ENCODE measurements around the gene CEP20. TPM values are rescaled to one million over a fixed set of nuclear protein-coding genes. Genes with fewer than 3 reads are reported as not detected.
"Not testable (repeated sequence)": the region's sequence is repeated elsewhere in the genome, so short reads cannot be mapped to it uniquely, and the experiment has no call there.

Gene CEP20
- total RNA-seq, 4 donors from 2014 or later, result 9.4 to 21.7 (median 20.8) TPM

DNA sequence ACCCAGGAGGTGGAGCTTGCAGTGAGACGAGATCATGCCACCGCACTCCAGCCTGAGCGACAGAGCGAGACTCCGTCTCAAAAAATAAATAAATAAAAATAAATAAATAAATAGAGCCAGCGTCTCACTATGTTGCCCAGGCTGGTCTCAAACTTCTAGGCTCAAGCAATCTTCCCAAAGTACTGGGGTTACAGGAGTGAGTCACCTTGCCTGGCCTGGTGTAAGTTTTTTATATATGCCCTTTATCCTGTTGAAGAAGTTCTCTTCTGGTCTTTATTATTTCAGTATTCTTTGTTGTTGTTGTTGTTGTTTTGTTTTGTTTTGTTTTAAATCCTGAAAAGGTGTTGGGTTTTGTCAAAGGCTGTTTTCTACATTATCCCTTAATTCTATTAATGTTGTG, 30.9 kb upstream of the CEP20 start:
- in situ Hi-C loops (cut with MboI; ENCODE audit: low pct_ligation_motif_present in 1 of 4, low pct_unique_long_range_greater_than_20kb in 1 of 4, low sequenced_read_pairs in 3 of 4), result no loop called here
- TF ChIP-seq EP300 (IDR thresholded peaks at IDR 0.05; ENCODE audit: low read depth), result no peak
- TF ChIP-seq, protein P1, sequence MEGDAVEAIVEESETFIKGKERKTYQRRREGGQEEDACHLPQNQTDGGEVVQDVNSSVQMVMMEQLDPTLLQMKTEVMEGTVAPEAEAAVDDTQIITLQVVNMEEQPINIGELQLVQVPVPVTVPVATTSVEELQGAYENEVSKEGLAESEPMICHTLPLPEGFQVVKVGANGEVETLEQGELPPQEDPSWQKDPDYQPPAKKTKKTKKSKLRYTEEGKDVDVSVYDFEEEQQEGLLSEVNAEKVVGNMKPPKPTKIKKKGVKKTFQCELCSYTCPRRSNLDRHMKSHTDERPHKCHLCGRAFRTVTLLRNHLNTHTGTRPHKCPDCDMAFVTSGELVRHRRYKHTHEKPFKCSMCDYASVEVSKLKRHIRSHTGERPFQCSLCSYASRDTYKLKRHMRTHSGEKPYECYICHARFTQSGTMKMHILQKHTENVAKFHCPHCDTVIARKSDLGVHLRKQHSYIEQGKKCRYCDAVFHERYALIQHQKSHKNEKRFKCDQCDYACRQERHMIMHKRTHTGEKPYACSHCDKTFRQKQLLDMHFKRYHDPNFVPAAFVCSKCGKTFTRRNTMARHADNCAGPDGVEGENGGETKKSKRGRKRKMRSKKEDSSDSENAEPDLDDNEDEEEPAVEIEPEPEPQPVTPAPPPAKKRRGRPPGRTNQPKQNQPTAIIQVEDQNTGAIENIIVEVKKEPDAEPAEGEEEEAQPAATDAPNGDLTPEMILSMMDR (IDR thresholded peaks at IDR 0.05), result no peak
- no peak for TF ChIP-seq POLR2AphosphoS5 (IDR thresholded peaks at IDR 0.05)
- no peak for TF ChIP-seq POLR2A (IDR thresholded peaks at IDR 0.05)
- DNase-seq, result no peak

GRCh38 chr16:15918314-15918713, 29.9 kb upstream of the CEP20 start:
- DNase-seq, result not testable (repeated sequence)

More for the DNA sequence above, 30.9 kb upstream of the CEP20 start:
- WGBS, 2 donors (ENCODE audit: low coverage in 1 of 2), result 92 to 95% methylated on average over 5 to 6 of the region's 6 CpGs
- intact Hi-C loops (cut with DNase I; ENCODE audit: low total_unique reads), result no loop called here
- no peaks in the 10 kb centered on the region for H3K4me1 ChIP-seq
- no peak overlapping the region for H3K27ac ChIP-seq
- no peak overlapping the region for H3K4me3 ChIP-seq
- H3K36me3 ChIP-seq, result no peaks in the 10 kb centered on the region
- H3K27me3 ChIP-seq, result no peaks in the 10 kb centered on the region
- H3K9me3 ChIP-seq, result no peaks in the 10 kb centered on the region

GRCh38 chr16:15916323-15916722, 27.9 kb upstream of the CEP20 start:
- H3K36me3 ChIP-seq, result no peaks in the 10 kb centered on the region
- H3K9me3 ChIP-seq, result no peaks in the 10 kb centered on the region
- no peak for DNase-seq
- in situ Hi-C loops (cut with MboI; ENCODE audit: low pct_ligation_motif_present in 1 of 4, low pct_unique_long_range_greater_than_20kb in 1 of 4, low sequenced_read_pairs in 3 of 4), result no loop called here
- TF ChIP-seq, protein P1 (IDR thresholded peaks at IDR 0.05), result no peak
- TF ChIP-seq EP300 (IDR thresholded peaks at IDR 0.05; ENCODE audit: low read depth) (no peak), POLR2AphosphoS5 (IDR thresholded peaks at IDR 0.05) (no peak), POLR2A (IDR thresholded peaks at IDR 0.05) (no peak)
- no peak overlapping the region for H3K4me3 ChIP-seq
- no peaks in the 10 kb centered on the region for H3K27me3 ChIP-seq
- intact Hi-C loops (cut with DNase I; ENCODE audit: low total_unique reads), result no loop called here
- no peak overlapping the region for H3K27ac ChIP-seq
- peaks cover 0 to 5% (median 2%) of the 10 kb centered on the region in 4 donors for H3K4me1 ChIP-seq
- WGBS, 2 donors (ENCODE audit: low coverage in 1 of 2), result 82 to 84% methylated on average over 8 of the region's 8 CpGs

More at GRCh38 chr16:15918314-15918713, 29.9 kb upstream of the CEP20 start:
- H3K27me3 ChIP-seq; H3K4me3 ChIP-seq; intact Hi-C loops (cut with DNase I; ENCODE audit: low total_unique reads); H3K36me3 ChIP-seq; H3K27ac ChIP-seq; in situ Hi-C loops (cut with MboI; ENCODE audit: low pct_ligation_motif_present in 1 of 4, low pct_unique_long_range_greater_than_20kb in 1 of 4, low sequenced_read_pairs in 3 of 4); H3K9me3 ChIP-seq; H3K4me1 ChIP-seq: not testable (repeated sequence)
- 75 to 87% methylated on average over 2 to 3 of the region's 3 CpGs for WGBS, 2 donors (ENCODE audit: low coverage in 1 of 2)

- intact Hi-C loops (cut with DNase I; ENCODE audit: low total_unique reads) (no loop called here), in situ Hi-C loops (cut with MboI; ENCODE audit: low pct_ligation_motif_present in 1 of 4, low pct_unique_long_range_greater_than_20kb in 1 of 4, low sequenced_read_pairs in 3 of 4) (no loop called here)
- TF ChIP-seq POLR2AphosphoS5 (IDR thresholded peaks at IDR 0.05) (no peak), EP300 (IDR thresholded peaks at IDR 0.05; ENCODE audit: low read depth) (no peak), POLR2A (IDR thresholded peaks at IDR 0.05) (no peak)
- TF ChIP-seq, protein P1 (IDR thresholded peaks at IDR 0.05), result no peak
- H3K9me3 ChIP-seq, result no peaks in the 10 kb centered on the region
- no peaks in the 10 kb centered on the region for H3K36me3 ChIP-seq
- H3K27ac ChIP-seq, result no peak overlapping the region
- H3K4me1 ChIP-seq, result peaks cover 0 to 5% (median 2%) of the 10 kb centered on the region in 4 donors
- H3K4me3 ChIP-seq, result no peak overlapping the region
- DNase-seq, result peak; percentile 4
- H3K27me3 ChIP-seq, result no peaks in the 10 kb centered on the region
- WGBS, 2 donors (ENCODE audit: low coverage in 1 of 2), result 66 to 71% methylated on average over 5 of the region's 5 CpGs
Measured at GRCh38 chr16:15915555-15916081, 27.2 kb upstream of the CEP20 start.

Data from transverse colon (tissue), 4 donors.